Fibroblast of upper back skin (primary cell): ENCODE results near the gene AMPH.
"Not testable (repeated sequence)": the region's sequence is repeated elsewhere in the genome, so short reads cannot be mapped to it uniquely, and the experiment has no call there.

ENCODE experiments used
- DNase-seq: peaks from one replicate; pipeline ENCODE4 v3.0.0-alpha.2; 2013

The AMPH gene

DNA sequence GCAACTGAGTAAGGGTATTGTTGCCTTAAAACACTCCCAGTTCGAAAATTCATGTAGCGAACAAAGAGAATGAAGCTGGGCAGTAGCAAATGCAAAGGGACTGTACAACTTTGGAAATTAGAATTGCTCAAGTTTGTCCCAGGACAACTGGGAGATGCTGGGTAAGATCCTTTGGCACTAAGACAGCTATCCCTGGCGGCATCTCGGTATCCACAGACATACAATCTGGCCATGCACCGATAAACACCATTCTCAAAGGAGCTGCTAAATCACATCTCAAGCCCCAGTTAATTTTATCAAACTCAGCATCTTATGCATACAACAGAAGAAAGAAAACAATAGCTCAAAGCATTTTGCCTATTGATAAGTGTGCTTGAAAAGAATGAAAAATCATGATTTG, 177.3 kb downstream of the AMPH start:
- no peak for DNase-seq

DNA sequence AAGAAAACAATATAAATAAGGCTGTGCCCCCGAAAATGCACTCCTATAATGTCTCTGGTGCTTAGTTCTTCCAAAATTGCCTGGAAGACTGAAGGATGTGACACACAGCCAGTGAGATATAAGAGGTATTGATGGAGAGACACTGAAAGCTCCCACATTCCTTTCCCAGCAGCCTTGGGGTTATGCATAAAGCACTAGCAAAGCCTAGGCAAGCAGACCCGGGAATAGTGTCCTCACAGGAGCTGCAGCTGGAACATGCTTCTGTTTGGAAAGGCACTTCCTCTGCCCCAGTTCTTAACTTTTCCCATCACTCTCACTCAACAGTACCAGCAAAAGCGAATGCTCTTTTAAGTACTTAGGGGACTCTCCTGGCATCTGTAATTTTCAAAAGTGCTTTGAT, 178.0 kb downstream of the AMPH start:
- peak; percentile 70 for DNase-seq

DNA sequence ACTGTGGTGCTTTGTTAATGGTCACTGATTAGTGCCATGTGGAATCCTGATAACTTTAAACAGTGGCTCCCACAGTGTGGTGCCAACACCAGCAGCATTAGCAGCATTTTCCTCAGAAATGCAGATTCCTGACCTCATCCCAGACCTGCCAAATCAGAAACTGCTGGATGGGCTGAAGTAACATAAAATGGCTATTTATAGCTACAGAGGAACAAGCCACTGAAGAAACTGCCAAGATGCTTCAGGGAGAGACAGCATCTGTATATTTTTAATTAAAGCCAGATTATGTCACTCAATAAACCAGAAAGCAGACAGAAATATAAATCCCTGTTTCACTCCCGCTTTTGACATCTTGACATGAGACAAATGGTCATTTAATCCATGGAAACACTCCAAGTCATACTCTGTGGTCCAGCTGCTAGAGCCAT, 178.5 kb downstream of the AMPH start:
- peak; percentile 84 for DNase-seq

DNA sequence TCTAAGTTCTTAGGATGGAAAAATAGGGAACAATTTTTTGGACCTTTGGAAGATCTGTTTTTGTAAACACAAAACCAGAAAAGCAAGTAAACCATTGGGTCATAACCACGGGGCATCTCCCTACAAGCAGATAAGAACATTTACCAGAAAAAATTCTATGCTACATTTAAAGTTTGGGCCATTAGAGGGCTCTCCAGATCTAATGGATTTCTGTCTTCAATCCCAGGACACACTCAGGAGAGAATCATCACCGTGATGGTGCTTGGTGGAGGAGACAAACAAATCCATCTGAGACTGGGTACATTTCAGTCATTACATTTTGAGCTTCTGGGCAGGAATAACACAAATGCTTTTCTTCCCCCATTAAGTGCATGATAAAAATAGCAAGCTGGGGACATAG, 179.3 kb downstream of the AMPH start:
- DNase-seq = peak; percentile 69

GRCh38 chr7:38448584-38449234, 182.5 kb downstream of the AMPH start:
- peak; percentile 31 for DNase-seq

- DNase-seq = peak; percentile 85
These were observed 183.1 kb downstream of the AMPH start for GRCh38 chr7:38448054-38448453.

DNA sequence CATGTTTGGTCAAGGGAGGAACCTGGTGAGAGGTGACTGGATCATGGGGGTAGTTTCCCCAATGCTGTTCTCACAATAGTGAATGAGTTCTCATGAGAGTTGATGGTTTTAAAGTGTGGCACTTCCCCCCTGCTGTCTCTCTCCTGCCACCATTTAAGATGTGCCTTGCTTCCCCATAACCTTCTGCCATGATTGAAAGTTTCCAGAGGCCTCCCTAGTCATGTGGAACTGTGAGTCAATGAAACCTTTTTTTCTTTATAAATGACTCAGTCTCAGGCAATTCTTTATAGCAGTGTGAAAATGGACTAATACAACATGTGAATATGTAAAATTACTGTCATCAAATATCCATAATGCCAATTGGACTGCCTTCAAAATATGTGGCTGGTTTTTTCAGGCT, 192.2 kb downstream of the AMPH start:
- no peak for DNase-seq

DNA sequence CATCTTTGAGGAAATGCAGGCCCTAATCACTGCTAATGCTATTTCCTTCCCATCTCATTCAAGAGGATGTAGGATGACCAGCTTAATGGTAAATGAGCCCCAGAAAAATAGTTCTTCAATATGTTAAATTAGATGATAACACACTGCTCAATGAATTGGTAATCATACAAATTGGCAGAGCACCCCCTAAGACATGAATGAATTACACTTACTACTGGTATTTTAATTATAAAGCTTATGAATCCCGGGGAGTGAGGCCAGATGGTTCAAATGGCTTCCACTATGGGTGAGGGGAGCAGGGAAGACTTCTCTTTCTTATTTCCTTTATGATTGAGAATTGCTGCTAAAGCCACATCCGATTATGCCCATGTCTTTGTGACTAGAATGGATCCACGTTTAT, 198.5 kb downstream of the AMPH start:
- no peak for DNase-seq

- no peak for DNase-seq
These were observed 199.1 kb downstream of the AMPH start for GRCh38 chr7:38432080-38432479.

GRCh38 chr7:38429057-38429456, 202.1 kb downstream of the AMPH start:
- DNase-seq = no peak

- DNase-seq = peak; percentile 66
These were observed 203.1 kb downstream of the AMPH start for GRCh38 chr7:38428041-38428440.

DNA sequence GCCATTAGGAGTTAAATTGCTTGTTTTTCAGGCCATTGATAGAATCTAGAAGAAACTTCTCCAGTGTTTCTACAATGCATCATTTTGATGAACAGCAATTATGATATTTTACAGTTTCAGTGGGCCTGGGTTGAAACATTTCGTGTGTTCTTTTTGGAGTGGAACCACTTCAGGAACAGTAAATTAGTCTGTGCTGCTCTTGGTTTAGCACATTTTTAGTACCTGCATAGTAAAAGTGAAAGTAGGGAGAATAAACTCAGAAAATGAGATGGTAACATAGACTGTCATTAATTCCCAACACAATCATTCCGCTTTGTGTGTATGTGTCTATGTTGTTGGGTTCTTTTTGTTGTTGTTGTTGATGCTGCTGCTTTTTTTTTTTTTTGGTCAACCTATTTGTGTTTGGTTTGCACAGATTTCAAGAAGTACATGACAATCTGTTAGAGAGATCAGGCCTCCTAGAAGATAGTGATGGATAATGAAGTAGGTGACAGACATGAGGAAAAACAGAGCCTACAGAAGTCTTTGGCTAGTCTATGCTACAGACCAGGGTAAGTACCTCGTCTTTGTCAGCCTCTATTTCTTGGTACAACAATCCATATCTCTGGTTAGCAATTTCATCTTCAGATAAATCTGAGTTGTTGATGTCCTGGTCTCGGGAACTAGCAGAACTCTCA, 203.8 kb downstream of the AMPH start:
- no peak for DNase-seq

GRCh38 chr7:38425509-38425908, 205.7 kb downstream of the AMPH start:
- no peak for DNase-seq

DNA sequence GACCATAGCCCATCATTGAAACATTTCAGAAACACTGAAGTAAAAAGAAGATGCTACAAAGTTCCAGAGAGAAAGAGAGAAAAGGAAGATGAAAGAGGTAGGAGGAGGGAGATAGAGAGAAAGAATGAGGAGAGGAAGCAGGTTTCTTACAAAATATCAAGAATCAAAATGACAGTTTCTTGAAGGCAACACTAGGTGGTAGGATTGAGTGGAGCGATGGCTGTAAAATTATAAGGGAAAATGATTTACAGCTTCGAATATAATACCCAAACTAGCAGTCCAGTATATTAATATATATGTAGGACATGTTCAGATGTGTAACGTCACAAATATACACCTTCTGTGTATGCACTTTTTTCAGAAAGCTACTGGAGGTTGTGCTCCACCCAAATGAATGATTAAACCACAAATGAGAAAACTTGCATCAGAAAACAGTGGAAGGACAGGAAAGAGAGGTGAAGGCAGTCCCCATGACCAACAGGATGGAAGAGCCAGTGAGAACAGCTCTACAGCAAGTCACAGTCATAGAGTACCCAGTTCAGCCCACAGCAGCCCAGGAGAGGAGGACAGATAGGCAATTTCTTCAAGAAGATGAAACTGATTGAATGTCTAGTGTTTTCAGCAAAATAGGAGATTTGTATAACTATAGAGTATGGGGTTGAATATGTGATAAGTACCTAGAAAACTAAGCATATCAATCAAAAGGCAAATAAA, 206.3 kb downstream of the AMPH start:
- DNase-seq = no peak

- no peak for DNase-seq
These were observed 217.4 kb downstream of the AMPH start for GRCh38 chr7:38413784-38414183.

DNA sequence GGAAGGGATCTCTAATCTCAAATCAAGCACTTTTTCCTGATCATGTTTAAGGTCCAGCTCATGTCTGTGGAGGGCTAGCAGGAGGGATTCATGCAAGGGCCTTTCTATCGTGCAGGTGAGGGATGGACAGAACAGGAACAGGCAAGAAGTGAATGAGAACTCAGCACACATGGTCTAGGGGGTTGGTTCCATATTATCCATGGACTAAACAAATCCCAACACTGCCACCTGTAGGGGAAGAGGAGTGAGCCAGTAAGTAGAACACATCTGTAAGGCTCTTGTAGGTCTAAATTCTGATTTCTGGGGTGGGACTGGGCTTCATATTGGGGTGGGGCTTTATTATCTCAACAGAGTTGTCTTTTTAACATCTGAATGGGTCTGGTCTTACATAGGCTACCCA, 219.8 kb downstream of the AMPH start:
- DNase-seq = no peak

DNA sequence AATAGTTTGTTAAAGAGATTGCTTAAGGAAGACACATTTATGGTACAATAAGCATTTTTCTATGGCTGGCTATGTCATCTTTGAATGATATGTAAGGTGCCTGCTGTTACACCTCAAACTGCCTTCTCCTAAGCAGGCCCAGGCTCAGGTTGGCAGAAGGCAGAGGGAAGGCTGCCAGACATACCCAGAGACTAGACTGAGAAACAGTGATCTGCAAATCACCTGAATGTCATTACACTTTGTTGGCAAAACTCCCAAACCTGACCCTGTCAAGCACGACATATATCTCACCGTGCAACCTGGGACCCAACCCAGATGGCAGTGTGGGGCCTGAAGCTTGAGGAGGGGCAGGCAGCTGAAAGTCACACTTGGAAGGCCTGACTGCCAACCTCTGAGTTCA, 221.1 kb downstream of the AMPH start:
- no peak for DNase-seq

DNA sequence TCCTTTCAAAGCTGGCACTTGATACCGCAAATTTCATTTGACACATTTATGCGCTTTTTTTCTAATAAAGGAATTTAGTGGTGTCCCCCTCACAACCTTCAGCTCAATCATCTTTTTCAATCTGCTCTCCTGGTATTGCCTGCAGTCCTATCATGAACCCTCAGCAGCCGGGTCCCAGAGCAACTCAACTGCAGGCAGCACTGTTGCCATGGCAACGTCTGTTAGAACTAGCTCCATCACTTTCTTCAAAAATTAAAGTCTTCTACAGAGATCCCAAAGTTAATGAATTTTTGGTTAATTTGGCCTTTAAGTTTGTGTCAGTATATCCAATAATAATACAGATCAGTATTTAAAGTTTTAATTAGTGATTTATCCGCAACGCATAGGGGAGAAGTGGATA, 221.6 kb downstream of the AMPH start:
- no peak for DNase-seq

- DNase-seq = peak; percentile 50
These were observed 232.3 kb downstream of the AMPH start for GRCh38 chr7:38398725-38399321.

DNA sequence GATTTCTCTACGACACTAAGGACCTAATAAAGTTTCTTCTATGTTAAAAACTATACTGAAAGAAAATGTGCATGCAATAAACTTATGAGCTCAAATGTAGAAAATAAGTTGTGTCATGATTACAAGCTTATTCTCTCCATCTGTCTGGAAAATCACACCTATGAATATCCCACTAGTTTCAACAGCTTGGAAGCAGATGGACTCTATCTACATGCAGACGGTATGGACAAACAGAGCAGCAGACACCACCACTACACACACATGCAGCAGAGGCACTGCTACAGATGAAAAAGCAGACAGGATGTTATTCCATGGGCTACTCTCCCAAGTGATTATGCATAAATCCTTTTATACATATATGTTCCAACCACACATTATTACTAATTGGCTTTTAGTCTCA, 234.3 kb downstream of the AMPH start:
- no peak for DNase-seq

DNA sequence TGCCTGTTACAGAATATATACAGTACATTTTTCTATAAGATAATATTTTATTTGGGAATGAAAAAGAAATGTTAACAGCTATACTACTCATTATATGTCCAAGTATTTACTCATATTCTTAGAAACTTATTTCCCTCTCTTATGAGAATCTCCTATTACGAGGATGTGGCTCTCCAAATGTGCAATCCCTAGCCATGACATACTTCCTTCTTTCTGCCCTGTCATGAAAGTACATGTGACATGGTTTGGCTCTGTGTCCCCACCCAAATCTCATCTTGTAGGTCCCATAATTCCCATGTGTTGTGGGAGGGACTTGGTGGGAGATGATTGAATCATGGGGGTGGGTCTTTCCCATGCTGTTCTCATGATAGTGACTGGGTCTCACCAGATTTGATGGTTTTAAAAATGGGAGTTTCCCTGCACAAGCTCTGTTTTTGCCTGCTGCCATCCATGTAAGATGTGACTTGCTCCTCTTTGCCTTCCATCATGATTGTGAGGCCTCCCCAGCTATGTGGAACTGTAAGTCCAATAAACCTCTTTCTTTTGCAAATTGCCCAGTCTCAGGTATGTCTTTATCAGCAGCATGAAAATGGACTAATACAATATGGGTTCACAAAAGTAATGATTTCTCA, 235.1 kb downstream of the AMPH start:
- not testable (repeated sequence) for DNase-seq

DNA sequence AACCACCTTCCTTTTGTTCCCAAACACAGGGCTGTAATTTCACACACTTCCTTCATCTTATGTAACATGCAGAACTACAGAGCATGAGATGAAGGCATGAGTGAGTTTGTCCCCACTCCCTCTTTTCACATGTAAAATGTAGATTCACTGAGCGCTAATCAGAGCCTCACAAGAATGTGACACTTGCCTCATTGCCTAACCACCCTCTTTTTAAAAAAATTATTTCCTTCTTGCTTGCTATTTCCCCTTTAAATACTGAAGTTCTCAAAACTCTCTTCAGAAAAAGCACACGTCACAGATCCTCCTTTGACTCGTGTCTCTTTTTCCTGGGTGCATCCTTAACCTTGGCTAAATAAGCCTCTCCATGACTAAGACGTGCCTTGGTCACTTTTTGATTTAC, 236.5 kb downstream of the AMPH start:
- DNase-seq = no peak

- no peak for DNase-seq
These were observed 237.3 kb downstream of the AMPH start for GRCh38 chr7:38393874-38394273.
